ENCODE measurements around the gene PLEKHM3.

- TF ChIP-seq CTCF (IDR thresholded peaks at IDR 0.05; ENCODE audit: low read depth, low read length, missing input control): no peak
- TF ChIP-seq, protein P1, sequence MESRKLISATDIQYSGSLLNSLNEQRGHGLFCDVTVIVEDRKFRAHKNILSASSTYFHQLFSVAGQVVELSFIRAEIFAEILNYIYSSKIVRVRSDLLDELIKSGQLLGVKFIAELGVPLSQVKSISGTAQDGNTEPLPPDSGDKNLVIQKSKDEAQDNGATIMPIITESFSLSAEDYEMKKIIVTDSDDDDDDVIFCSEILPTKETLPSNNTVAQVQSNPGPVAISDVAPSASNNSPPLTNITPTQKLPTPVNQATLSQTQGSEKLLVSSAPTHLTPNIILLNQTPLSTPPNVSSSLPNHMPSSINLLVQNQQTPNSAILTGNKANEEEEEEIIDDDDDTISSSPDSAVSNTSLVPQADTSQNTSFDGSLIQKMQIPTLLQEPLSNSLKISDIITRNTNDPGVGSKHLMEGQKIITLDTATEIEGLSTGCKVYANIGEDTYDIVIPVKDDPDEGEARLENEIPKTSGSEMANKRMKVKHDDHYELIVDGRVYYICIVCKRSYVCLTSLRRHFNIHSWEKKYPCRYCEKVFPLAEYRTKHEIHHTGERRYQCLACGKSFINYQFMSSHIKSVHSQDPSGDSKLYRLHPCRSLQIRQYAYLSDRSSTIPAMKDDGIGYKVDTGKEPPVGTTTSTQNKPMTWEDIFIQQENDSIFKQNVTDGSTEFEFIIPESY (IDR thresholded peaks at IDR 0.05): no peak
- no peak for TF ChIP-seq YY1 (IDR thresholded peaks at IDR 0.05)
- TF ChIP-seq TAF1 (conservative IDR thresholded peaks at IDR 0.05): no peak
- TF ChIP-seq JUND (IDR thresholded peaks at IDR 0.05): no peak
- no peak for TF ChIP-seq RXRA (IDR thresholded peaks at IDR 0.05)
- TF ChIP-seq REST (IDR thresholded peaks at IDR 0.05): no peak
- TF ChIP-seq GABPA (IDR thresholded peaks at IDR 0.05 in 1 of 2, conservative IDR thresholded peaks at IDR 0.05 in 1 of 2): no peak
- TF ChIP-seq, protein P2, sequence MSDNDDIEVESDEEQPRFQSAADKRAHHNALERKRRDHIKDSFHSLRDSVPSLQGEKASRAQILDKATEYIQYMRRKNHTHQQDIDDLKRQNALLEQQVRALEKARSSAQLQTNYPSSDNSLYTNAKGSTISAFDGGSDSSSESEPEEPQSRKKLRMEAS (IDR thresholded peaks at IDR 0.05): no peak
- no peak for TF ChIP-seq NR2F2 (IDR thresholded peaks at IDR 0.05)
- TF ChIP-seq FOXA1 (IDR thresholded peaks at IDR 0.05): no peak
- no peak for TF ChIP-seq EGR1 (IDR thresholded peaks at IDR 0.05; ENCODE audit: low read depth in 2 of 2)
- TF ChIP-seq RAD21 (IDR thresholded peaks at IDR 0.05): no peak
Measured at GRCh38 chr2:207778298-207778882, 246.9 kb downstream of the PLEKHM3 start.

All from liver (tissue), 3 donors.